ENCODE measurements around the gene LPO.

The LPO gene

GRCh38 chr17:58217766-58218165 lies 20.6 kb upstream of the LPO start:
- H3K4me3 Mint-ChIP-seq, result peak overlapping the region; percentile 79
- H3K36me3 Mint-ChIP-seq, result peaks cover 36% of the 10 kb centered on the region
- peak overlapping the region; percentile 92 for H3K27ac Mint-ChIP-seq
- no peaks in the 10 kb centered on the region for H3K9me3 Mint-ChIP-seq
- H3K4me1 Mint-ChIP-seq, result peaks cover 15% of the 10 kb centered on the region
- ATAC-seq (no peak), DNase-seq (ENCODE audit: low spot score in 2 of 2) (no peak)

GRCh38 chr17:58219007-58219788 lies 19.2 kb upstream of the LPO start, which contains the start of gene MKS1:
MKS1 (minus strand) TSS chr17:58219255; CDS start chr17:58219230, 25 bp downstream.
- peak within 1 kb of the TSS; percentile 92 for H3K27ac Mint-ChIP-seq
- peaks cover 31% of the 10 kb centered on the region for H3K36me3 Mint-ChIP-seq
- DNase-seq (ENCODE audit: low spot score in 2 of 2), result peak; percentile 91 to 95
- H3K4me3 Mint-ChIP-seq, result peak within 1 kb of the TSS; percentile 79
- ATAC-seq, result peak; percentile 99
- H3K9me3 Mint-ChIP-seq, result no peaks in the 10 kb centered on the region
- H3K4me1 Mint-ChIP-seq, result peaks cover 15% of the 10 kb centered on the region

GRCh38 chr17:58219789-58220183 lies 18.6 kb upstream of the LPO start:
- Mint-ChIP-seq H3K4me1 (peaks cover 19% of the 10 kb centered on the region), H3K27ac (peak overlapping the region; percentile 92), H3K9me3 (no peaks in the 10 kb centered on the region), H3K4me3 (peak overlapping the region; percentile 79), H3K36me3 (peaks cover 28% of the 10 kb centered on the region)
- ATAC-seq (no peak), DNase-seq (ENCODE audit: low spot score in 2 of 2) (no peak)

GRCh38 chr17:58224315-58224714 lies 14.1 kb upstream of the LPO start:
- peak; percentile 65 for ATAC-seq
- H3K9me3 Mint-ChIP-seq, result no peaks in the 10 kb centered on the region

GRCh38 chr17:58227733-58228132 lies 10.7 kb upstream of the LPO start:
- Mint-ChIP-seq H3K27ac (no peak overlapping the region), H3K36me3 (no peaks in the 10 kb centered on the region), H3K9me3 (no peaks in the 10 kb centered on the region), H3K4me3 (no peak overlapping the region), H3K4me1 (peaks cover 11% of the 10 kb centered on the region)
- no peak for ATAC-seq
- no peak for DNase-seq (ENCODE audit: low spot score in 2 of 2)

More at GRCh38 chr17:58224315-58224714, 14.1 kb upstream of the LPO start:
- peaks cover 8% of the 10 kb centered on the region for H3K4me1 Mint-ChIP-seq
- H3K27ac Mint-ChIP-seq, result no peak overlapping the region
- no peak for DNase-seq (ENCODE audit: low spot score in 2 of 2)
- H3K4me3 Mint-ChIP-seq, result no peak overlapping the region
- peaks cover 2% of the 10 kb centered on the region for H3K36me3 Mint-ChIP-seq

- no peaks in the 10 kb centered on the region for H3K9me3 Mint-ChIP-seq
- no peak for DNase-seq (ENCODE audit: low spot score in 2 of 2)
- H3K4me1 Mint-ChIP-seq, result peaks cover 13% of the 10 kb centered on the region
- no peak overlapping the region for H3K27ac Mint-ChIP-seq
- H3K4me3 Mint-ChIP-seq, result no peak overlapping the region
- ATAC-seq, result no peak
- no peaks in the 10 kb centered on the region for H3K36me3 Mint-ChIP-seq
Measured at GRCh38 chr17:58228679-58229078, 9.7 kb upstream of the LPO start.

- DNase-seq (ENCODE audit: low spot score in 2 of 2) (no peak), ATAC-seq (no peak)
- Mint-ChIP-seq H3K27ac (no peak overlapping the region), H3K9me3 (no peaks in the 10 kb centered on the region), H3K36me3 (no peaks in the 10 kb centered on the region), H3K4me1 (peaks cover 11% of the 10 kb centered on the region), H3K4me3 (no peak overlapping the region)
Measured at GRCh38 chr17:58229384-58229783, 9.0 kb upstream of the LPO start.

GRCh38 chr17:58229881-58230280 lies 8.5 kb upstream of the LPO start:
- no peak for DNase-seq (ENCODE audit: low spot score in 2 of 2)
- H3K36me3 Mint-ChIP-seq, result no peaks in the 10 kb centered on the region
- peaks cover 9% of the 10 kb centered on the region for H3K4me1 Mint-ChIP-seq
- no peak for ATAC-seq
- H3K9me3 Mint-ChIP-seq, result no peaks in the 10 kb centered on the region
- H3K27ac Mint-ChIP-seq, result no peak overlapping the region
- no peak overlapping the region for H3K4me3 Mint-ChIP-seq

- Mint-ChIP-seq H3K9me3 (no peaks in the 10 kb centered on the region), H3K27ac (no peak overlapping the region), H3K36me3 (no peaks in the 10 kb centered on the region), H3K4me1 (peaks cover 9% of the 10 kb centered on the region), H3K4me3 (no peak overlapping the region)
- no peak for DNase-seq (ENCODE audit: low spot score in 2 of 2)
- no peak for ATAC-seq
Measured at GRCh38 chr17:58231641-58232040, 6.7 kb upstream of the LPO start.

- Mint-ChIP-seq H3K4me1 (peaks cover 9% of the 10 kb centered on the region), H3K36me3 (no peaks in the 10 kb centered on the region), H3K9me3 (no peaks in the 10 kb centered on the region), H3K4me3 (no peak overlapping the region), H3K27ac (no peak overlapping the region)
- DNase-seq (ENCODE audit: low spot score in 2 of 2), result no peak
- peak; percentile 96 for ATAC-seq
Measured at GRCh38 chr17:58232707-58233156, 5.7 kb upstream of the LPO start.

GRCh38 chr17:58233543-58233942 lies 4.8 kb upstream of the LPO start:
- DNase-seq (ENCODE audit: low spot score in 2 of 2) (no peak), ATAC-seq (no peak)
- Mint-ChIP-seq H3K4me3 (no peak overlapping the region), H3K4me1 (peaks cover 9% of the 10 kb centered on the region), H3K36me3 (no peaks in the 10 kb centered on the region), H3K9me3 (no peaks in the 10 kb centered on the region), H3K27ac (no peak overlapping the region)

GRCh38 chr17:58234512-58234911 lies 3.9 kb upstream of the LPO start:
- H3K4me1 Mint-ChIP-seq, result peaks cover 9% of the 10 kb centered on the region
- no peak overlapping the region for H3K4me3 Mint-ChIP-seq
- H3K27ac Mint-ChIP-seq, result no peak overlapping the region
- DNase-seq (ENCODE audit: low spot score in 2 of 2) (no peak), ATAC-seq (no peak)
- no peaks in the 10 kb centered on the region for H3K36me3 Mint-ChIP-seq
- H3K9me3 Mint-ChIP-seq, result no peaks in the 10 kb centered on the region

GRCh38 chr17:58235821-58236220 lies 2.6 kb upstream of the LPO start:
- H3K27ac Mint-ChIP-seq, result no peak overlapping the region
- no peak overlapping the region for H3K4me3 Mint-ChIP-seq
- no peak for ATAC-seq
- peaks cover 9% of the 10 kb centered on the region for H3K4me1 Mint-ChIP-seq
- DNase-seq (ENCODE audit: low spot score in 2 of 2), result no peak
- H3K36me3 Mint-ChIP-seq, result no peaks in the 10 kb centered on the region
- H3K9me3 Mint-ChIP-seq, result no peaks in the 10 kb centered on the region

- ATAC-seq (no peak), DNase-seq (ENCODE audit: low spot score in 2 of 2) (no peak)
- Mint-ChIP-seq H3K36me3 (no peaks in the 10 kb centered on the region), H3K4me3 (no peak overlapping the region), H3K4me1 (peaks cover 9% of the 10 kb centered on the region), H3K9me3 (no peaks in the 10 kb centered on the region), H3K27ac (no peak overlapping the region)
Measured at GRCh38 chr17:58236394-58236793, 2.0 kb upstream of the LPO start.

GRCh38 chr17:58239987-58240386 lies 1.6 kb downstream of the LPO start:
- ATAC-seq, result no peak
- Mint-ChIP-seq H3K36me3 (no peaks in the 10 kb centered on the region), H3K4me1 (peaks cover 9% of the 10 kb centered on the region), H3K9me3 (no peaks in the 10 kb centered on the region), H3K27ac (no peak overlapping the region), H3K4me3 (no peak overlapping the region)
- no peak for DNase-seq (ENCODE audit: low spot score in 2 of 2)

GRCh38 chr17:58242171-58242784 lies 3.9 kb downstream of the LPO start:
- Mint-ChIP-seq H3K27ac (no peak overlapping the region), H3K4me3 (no peak overlapping the region), H3K4me1 (peaks cover 9% of the 10 kb centered on the region), H3K36me3 (no peaks in the 10 kb centered on the region), H3K9me3 (no peaks in the 10 kb centered on the region)
- DNase-seq (ENCODE audit: low spot score in 2 of 2) (no peak), ATAC-seq (peak; percentile 86)

All from stimulated activated effector memory CD8-positive, alpha-beta T cell treated with anti-CD3 and anti-CD28 coated beads, Interleukin-12 subunit alpha, Interleukin-12 subunit beta, amount 100 ng/mL, for 72 hours (primary cell).